ENCODE data around the gene CCNI.

Gene CCNI

DNA sequence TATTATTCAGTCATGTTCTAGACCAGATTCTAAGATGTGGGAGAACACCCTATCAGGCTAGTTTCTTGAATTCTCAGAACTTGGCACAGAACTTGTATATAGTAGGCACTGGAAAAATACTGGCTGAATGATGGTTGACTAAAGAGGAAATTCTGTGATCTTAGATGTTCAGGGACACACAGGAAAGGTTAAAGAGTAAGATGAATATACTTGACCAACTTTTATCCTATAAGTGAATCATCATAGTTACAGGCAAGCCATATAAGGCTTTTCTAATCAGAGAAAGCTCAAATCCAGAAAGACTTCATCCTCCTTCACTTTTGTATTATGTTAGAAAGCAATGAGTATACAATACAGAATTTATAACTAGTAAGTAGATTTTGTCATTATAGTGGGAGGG is 72.4 kb downstream of the CCNI start:
- no peaks in the 10 kb centered on the region for H3K27me3 ChIP-seq (ENCODE audit: insufficient read depth, low read depth, severe bottlenecking)
- TF ChIP-seq, protein P1, sequence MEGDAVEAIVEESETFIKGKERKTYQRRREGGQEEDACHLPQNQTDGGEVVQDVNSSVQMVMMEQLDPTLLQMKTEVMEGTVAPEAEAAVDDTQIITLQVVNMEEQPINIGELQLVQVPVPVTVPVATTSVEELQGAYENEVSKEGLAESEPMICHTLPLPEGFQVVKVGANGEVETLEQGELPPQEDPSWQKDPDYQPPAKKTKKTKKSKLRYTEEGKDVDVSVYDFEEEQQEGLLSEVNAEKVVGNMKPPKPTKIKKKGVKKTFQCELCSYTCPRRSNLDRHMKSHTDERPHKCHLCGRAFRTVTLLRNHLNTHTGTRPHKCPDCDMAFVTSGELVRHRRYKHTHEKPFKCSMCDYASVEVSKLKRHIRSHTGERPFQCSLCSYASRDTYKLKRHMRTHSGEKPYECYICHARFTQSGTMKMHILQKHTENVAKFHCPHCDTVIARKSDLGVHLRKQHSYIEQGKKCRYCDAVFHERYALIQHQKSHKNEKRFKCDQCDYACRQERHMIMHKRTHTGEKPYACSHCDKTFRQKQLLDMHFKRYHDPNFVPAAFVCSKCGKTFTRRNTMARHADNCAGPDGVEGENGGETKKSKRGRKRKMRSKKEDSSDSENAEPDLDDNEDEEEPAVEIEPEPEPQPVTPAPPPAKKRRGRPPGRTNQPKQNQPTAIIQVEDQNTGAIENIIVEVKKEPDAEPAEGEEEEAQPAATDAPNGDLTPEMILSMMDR (IDR thresholded peaks at IDR 0.05; ENCODE audit: low read depth, low read length), result no peak
- DNase-seq, result no peak
- no peak overlapping the region for H3K27ac ChIP-seq
- peaks cover 16% of the 10 kb centered on the region for H3K36me3 ChIP-seq
- H3K9me3 ChIP-seq (ENCODE audit: severe bottlenecking), result no peaks in the 10 kb centered on the region
- no peak overlapping the region for H3K4me3 ChIP-seq (ENCODE audit: low read depth, low read length)

DNA sequence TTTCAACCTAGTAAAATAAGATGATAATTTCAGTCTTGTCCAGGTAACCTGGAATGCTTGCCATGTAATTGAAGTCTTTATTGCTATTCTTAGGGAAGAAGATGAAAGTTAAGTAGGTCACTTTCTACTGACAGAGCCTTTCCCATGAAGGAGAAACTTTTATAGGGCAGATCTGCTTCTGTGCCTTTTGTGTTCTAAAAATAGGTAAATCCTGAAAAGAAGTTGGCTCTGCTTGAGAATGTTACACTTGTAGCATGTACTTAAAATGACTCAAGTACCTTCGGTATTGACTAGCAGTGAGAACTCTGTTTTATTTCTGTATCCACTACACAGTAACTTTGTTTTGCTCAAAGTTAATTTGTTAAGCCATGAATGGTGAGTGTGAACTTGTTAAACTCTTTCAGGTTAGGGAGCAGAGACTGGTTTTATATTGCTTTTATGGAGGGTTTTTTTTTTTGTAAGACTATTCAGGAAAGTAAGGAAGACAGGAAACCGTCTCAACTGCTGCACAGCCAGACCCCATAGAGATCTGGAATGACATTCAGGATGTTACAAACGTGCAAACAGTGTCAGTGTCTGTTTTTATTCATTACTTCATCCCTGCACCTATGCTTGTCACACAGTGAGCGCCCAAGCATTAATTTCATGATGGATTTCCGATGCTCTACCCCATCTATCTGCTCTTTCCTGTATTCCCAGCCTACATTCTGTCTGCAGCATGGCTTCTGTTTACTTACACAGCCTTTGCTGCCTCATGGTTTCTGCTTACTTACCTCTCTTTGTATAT is 73.3 kb downstream of the CCNI start:
- peaks cover 22% of the 10 kb centered on the region for H3K36me3 ChIP-seq
- H3K4me3 ChIP-seq (ENCODE audit: low read depth, low read length), result no peak overlapping the region
- H3K27ac ChIP-seq, result no peak overlapping the region
- DNase-seq, result no peak
- H3K9me3 ChIP-seq (ENCODE audit: severe bottlenecking), result no peaks in the 10 kb centered on the region
- TF ChIP-seq, protein P1 (IDR thresholded peaks at IDR 0.05; ENCODE audit: low read depth, low read length), result no peak
- H3K27me3 ChIP-seq (ENCODE audit: insufficient read depth, low read depth, severe bottlenecking), result no peaks in the 10 kb centered on the region

DNA sequence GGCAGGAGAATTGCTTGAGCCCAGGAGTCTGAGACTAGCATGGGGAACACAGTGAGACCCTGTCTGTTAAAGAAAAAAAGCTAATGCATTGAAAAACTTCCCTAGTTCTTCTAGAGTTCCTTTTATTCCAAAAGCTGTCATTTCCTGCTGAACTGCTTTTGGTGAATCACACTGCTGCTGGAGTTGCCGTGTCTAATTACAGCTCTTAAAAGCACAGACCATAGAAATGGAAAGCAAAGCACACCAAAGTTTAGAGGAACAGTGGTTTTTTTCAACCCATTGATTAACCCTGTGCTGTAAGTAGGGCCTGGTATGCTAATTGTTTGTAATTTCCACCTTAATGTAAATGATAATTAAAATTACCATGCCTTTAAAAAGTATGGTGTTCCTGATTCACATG is 73.9 kb downstream of the CCNI start:
- TF ChIP-seq, protein P1 (IDR thresholded peaks at IDR 0.05; ENCODE audit: low read depth, low read length), result no peak
- no peak overlapping the region for H3K4me3 ChIP-seq (ENCODE audit: low read depth, low read length)
- H3K27me3 ChIP-seq (ENCODE audit: insufficient read depth, low read depth, severe bottlenecking), result no peaks in the 10 kb centered on the region
- H3K27ac ChIP-seq, result no peak overlapping the region
- H3K36me3 ChIP-seq, result peaks cover 26% of the 10 kb centered on the region
- DNase-seq, result no peak
- H3K9me3 ChIP-seq (ENCODE audit: severe bottlenecking), result no peaks in the 10 kb centered on the region

DNA sequence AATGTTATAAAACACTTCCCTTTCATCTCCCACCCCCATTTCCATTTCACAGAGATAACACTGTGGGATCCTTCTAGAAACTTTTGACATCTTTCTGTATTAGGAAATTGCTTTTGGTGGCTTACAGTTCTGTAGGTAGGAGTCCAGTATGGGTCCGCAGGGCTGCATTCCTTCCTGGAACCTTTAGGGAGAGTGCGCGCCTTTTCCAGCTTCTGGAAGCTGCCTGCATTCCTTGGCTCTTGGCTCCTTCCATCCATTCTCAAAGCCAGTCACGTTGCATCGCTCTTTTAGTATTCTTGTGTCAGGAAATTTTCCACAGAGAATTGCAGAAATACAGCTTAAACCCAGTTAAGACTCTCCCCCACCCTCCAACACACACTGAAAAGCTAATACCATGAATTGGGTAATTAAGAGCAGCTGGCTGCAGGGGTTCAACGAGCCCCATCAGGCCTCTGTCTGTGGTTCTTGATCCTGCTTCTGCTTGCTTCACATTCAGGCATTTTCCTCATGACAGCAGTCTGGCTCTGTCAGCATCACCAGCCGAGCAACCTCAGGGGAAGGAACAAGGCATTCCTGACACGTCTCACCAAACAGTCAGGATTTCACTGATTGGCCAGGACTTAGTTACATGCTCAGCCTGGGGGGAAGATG is 77.4 kb downstream of the CCNI start:
- TF ChIP-seq, protein P1 (IDR thresholded peaks at IDR 0.05; ENCODE audit: low read depth, low read length), result no peak
- H3K27ac ChIP-seq, result no peak overlapping the region
- no peak overlapping the region for H3K4me3 ChIP-seq (ENCODE audit: low read depth, low read length)
- H3K36me3 ChIP-seq, result peaks cover 19% of the 10 kb centered on the region; the same call in 1 of the 2 replicates
- H3K9me3 ChIP-seq (ENCODE audit: severe bottlenecking), result no peaks in the 10 kb centered on the region
- DNase-seq, result no peak
- no peaks in the 10 kb centered on the region for H3K27me3 ChIP-seq (ENCODE audit: insufficient read depth, low read depth, severe bottlenecking)

DNA sequence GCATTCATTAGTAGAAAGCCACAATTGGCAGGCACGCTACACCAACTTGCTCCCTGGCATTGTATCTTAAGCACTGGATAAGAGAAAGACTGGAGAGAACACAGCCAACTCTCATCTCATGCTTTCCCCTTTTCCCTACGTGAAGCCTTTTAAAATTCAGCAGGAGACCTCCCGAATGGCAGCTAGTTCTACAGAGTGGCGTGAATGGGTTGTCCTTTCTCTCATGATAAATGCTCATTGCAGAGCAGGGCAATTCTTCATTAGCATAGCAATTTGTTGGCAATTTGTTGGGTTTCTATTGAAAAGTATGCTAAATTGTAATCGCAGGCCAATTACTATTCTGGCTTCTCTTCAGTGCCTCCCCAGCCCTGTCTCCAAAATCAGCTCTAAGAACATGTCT is 78.3 kb downstream of the CCNI start:
- Histone ChIP-seq H3K36me3 (peaks cover 19% of the 10 kb centered on the region; the same call in 1 of the 2 replicates), H3K27me3 (ENCODE audit: insufficient read depth, low read depth, severe bottlenecking) (no peaks in the 10 kb centered on the region), H3K27ac (no peak overlapping the region), H3K9me3 (ENCODE audit: severe bottlenecking) (no peaks in the 10 kb centered on the region), H3K4me3 (ENCODE audit: low read depth, low read length) (no peak overlapping the region)
- TF ChIP-seq, protein P1 (IDR thresholded peaks at IDR 0.05; ENCODE audit: low read depth, low read length), result no peak
- no peak for DNase-seq
